ENCODE results near the gene DARS1.
A peak's percentile ranks its signal among the peaks of the same experiment; 100 is the strongest.
"Not testable (repeated sequence)": the region's sequence is repeated elsewhere in the genome, so short reads cannot be mapped to it uniquely, and the experiment has no call there.

DARS1 gene

GRCh38 chr2:135985826-135986393 lies 484 bp upstream of the DARS1 start:
- DNase-seq (ENCODE audit: extremely low read depth in 1 of 2, low read depth in 1 of 2) = peak; percentile 67 to 83

DNA sequence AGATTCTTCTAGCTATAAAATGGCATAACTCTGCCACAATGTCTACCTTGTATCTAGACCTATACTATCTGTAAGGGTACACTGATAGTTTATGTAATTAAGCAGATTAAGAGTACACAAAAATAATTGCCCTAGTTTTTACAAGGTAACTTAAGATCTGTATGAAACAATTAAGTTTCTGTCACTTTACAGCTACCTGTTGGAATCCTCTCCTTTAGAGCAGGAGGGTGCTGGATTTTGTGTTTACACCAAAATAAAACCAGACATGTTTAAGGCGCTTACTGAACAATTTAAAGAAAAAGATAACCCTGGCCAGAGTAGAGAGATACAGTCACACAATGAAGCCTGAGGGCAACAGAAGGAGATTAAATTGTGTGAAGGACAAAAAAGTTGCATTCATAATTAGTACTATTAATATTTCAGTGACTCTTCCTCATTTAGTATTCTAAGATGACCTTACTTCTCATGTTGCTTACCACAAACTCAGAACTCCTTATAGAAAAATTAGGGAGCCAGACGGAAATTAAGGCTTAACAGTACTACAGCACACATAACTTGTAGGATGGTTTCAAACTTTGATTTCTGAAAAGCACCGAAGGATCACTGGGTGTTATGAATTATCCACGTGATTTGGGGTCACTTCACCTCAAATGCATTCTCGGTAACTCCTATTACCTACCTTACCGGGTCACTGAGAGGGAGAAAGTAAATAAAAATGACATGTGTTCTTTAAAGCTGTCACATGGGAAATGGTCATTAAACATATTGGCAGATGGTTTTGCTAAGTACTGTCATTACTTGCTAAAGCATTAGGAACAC lies 1.0 kb downstream of the DARS1 start:
- no peak for DNase-seq (ENCODE audit: extremely low read depth in 1 of 2, low read depth in 1 of 2)

- no peak for DNase-seq (ENCODE audit: extremely low read depth in 1 of 2, low read depth in 1 of 2)
Observed at GRCh38 chr2:135980434-135981079, 4.9 kb downstream of the DARS1 start.

GRCh38 chr2:135975702-135976101 lies 9.7 kb downstream of the DARS1 start:
- DNase-seq (ENCODE audit: extremely low read depth in 1 of 2, low read depth in 1 of 2) = no peak

DNA sequence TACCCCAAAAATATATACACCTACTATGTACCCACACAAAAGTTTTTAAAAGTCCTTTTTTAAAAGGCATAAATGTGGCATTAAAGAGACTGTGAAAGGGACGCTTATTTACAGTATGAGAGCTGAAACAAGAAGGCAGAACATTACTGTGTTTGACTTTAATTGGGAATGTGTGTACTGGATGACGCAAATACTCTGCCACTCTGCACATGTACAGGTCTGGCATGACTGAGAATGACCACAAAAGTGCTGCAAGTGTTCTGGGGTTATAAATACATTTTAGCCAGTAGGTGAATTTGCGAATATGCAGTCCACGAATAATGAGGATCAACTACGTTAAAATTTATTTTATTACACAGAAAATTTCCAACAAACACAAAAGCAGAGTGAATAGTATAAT lies 11.4 kb downstream of the DARS1 start:
- no peak for DNase-seq (ENCODE audit: extremely low read depth in 1 of 2, low read depth in 1 of 2)

DNA sequence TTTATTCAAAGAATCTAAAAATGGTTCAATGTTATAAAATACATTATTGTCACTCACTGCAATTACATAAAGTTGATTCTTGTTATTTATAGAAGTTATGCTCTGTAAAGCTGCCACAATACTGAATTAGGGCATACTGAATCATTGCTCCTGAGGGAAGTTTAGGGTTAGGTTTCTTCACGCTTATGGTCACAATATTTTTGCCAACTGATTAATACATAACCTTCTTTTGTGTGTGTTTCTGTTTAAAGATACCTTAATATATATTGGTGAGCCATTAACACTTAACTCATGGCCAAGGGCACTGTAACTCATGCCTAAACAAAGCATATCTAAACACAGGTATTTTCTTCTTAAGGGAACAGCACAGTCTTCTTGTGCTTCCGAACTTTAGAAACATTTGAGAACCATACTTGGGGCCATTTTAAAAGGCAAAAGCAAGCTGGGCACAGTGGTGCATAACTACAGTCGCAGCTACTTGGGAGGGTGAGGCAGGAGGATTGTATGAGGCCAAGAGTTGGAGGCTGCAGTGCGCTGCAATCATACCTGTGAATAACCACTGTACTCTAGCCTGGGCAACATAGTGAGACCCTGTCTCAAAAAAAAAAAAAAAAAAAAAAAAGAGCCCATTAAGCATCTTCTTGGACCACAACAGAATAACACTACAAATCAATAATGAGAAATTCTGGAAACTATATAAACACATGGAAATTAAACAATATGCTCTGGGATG lies 15.6 kb downstream of the DARS1 start:
- DNase-seq (ENCODE audit: extremely low read depth in 1 of 2, low read depth in 1 of 2) = no peak

GRCh38 chr2:135965756-135966155 lies 19.7 kb downstream of the DARS1 start:
- no peak for DNase-seq (ENCODE audit: extremely low read depth in 1 of 2, low read depth in 1 of 2)

DNA sequence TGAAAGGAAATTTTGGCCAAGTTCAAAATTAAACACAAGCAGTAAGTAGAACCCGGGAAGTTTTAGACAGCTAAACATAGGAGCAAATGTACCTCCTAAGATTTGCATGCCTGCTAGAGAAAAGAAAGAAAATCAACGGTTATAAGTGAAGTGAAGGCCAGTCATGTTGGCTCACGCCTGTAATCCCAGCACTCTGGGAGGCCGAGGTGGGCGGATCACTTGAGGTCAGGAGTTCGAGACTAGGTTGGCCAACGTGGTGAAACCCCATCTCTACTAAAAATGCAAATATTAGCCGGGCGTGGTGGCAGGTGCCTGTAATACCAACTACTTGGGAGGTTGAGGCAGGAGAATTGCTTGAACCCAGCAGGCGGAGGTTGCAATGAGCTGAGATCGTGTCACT lies 21.0 kb downstream of the DARS1 start:
- not testable (repeated sequence) for DNase-seq (ENCODE audit: extremely low read depth in 1 of 2, low read depth in 1 of 2)

GRCh38 chr2:135963841-135964240 lies 21.6 kb downstream of the DARS1 start:
- DNase-seq (ENCODE audit: extremely low read depth in 1 of 2, low read depth in 1 of 2) = no peak

DNA sequence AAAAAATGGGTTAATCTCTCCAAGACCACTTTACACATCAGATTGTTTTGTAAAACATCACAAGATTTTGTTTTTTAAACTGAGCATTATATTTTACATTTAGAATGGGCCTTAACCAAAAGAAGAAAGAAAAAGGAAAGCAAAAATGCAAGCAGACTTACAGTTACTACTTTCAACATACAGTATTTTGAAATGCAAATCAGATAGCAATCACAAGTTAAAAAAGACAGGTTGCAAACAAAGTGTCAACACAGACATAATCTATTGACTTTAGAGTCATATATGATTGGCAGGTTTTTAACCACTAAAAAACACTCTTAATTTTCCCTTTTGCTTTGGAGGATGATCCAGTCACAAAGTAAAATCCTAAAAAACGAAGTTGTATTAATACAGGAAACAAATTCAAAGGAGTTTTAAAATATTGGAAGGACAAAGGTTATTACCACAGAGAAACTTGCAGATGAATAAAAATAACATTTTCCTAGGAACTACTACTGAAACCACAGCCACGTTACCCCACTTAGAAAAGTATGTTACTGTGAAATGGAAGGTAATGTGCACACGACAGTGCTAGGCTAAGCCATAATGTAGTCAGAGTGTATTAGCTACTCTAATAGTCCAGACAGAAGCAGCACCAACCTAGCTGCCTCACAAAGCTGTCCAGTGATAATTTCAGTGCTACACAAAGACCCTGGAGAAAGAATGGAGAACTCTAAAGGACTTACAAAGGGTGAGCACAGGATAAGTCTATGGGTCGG lies 22.9 kb downstream of the DARS1 start:
- no peak for DNase-seq (ENCODE audit: extremely low read depth in 1 of 2, low read depth in 1 of 2)

- DNase-seq (ENCODE audit: extremely low read depth in 1 of 2, low read depth in 1 of 2) = no peak
Observed at GRCh38 chr2:135960656-135961551, 24.5 kb downstream of the DARS1 start.

DNA sequence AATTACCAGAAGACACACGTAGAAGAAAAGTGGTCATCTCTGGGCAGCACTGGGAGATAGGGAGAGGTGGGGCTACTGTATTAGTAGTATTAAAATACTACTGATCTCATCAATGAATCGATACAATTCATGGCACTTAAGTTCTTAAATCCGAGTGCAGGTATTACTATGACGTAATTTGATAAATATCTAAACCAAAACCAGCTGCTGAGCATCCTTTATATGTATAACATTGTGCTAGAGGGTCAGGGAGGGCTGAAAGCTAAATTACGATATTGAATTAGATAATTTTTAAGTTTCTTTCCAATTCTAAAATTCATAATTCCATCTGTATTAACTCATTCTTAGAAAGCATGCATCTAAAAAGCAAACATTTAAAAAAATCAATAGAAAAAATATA lies 25.3 kb downstream of the DARS1 start:
- no peak for DNase-seq (ENCODE audit: extremely low read depth in 1 of 2, low read depth in 1 of 2)

- not testable (repeated sequence) for DNase-seq (ENCODE audit: extremely low read depth in 1 of 2, low read depth in 1 of 2)
Observed at GRCh38 chr2:135958927-135959326, 26.5 kb downstream of the DARS1 start.

GRCh38 chr2:135954020-135954601 lies 31.3 kb downstream of the DARS1 start:
- DNase-seq (ENCODE audit: extremely low read depth in 1 of 2, low read depth in 1 of 2) = no peak

DNA sequence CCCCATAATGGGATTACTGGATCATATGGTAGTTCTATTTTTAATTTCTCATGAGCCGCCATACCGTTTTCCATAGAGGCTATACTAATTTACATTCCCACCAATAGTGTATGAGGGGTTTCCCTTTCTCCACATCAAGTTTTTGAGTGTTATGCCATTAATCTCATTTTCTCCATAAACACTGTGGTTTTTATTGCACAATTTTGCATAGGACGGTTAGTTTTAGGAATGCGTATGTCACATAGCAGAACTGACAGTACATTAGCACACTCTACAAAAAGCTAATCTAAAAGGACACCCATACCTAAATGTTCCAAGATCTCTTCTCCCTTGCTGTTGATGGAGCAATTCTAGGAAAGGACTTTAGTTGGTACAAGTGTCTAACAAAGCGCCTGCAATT lies 32.5 kb downstream of the DARS1 start:
- no peak for DNase-seq (ENCODE audit: extremely low read depth in 1 of 2, low read depth in 1 of 2)

- no peak for DNase-seq (ENCODE audit: extremely low read depth in 1 of 2, low read depth in 1 of 2)
Observed at GRCh38 chr2:135951041-135951583, 34.3 kb downstream of the DARS1 start.

- no peak for DNase-seq (ENCODE audit: extremely low read depth in 1 of 2, low read depth in 1 of 2)
Observed at GRCh38 chr2:135949451-135950234, 35.8 kb downstream of the DARS1 start.

DNA sequence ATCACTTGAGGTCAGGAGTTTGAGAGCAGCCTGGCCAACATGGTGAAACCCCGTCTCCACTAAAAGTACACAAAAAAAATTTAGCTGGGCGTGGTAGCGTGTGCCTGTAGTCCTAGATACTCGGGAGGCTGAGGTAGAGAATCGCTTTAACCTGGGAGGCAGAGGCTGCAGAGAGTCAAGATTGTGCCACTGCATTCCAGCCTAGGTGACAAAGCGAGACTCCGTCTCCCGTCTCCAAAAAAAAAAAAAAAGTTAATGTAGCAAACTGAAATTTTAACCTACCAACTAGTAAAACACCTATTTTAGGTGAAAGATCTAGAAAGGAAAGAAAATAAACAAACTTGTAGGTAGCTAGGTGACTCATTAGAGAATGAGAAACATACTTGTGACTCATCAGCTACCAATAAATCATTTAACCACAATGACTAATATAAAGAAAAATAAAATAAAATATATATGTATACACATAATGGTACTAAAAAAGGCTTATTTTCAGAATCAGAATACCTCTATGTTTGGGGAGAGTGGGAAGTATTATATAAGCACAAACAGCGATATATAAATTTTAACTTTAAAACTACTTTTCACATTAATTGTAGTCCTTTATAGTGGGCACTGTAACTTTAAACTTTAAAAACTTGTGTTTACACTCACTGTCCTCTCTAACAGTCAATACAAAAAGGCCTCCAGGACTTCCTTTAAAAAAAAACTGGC lies 36.6 kb downstream of the DARS1 start:
- DNase-seq (ENCODE audit: extremely low read depth in 1 of 2, low read depth in 1 of 2) = no peak
